Astrocyte (in vitro differentiated cells and primary cell): Measurements from ENCODE around the gene VWC2L.

Experiments used
- CTCF ChIP-seq: IDR thresholded peaks from 2 replicates; pipeline ENCODE4 v1.5.1; 2011; ENCODE audit warnings: low read depth, mild to moderate bottlenecking, inconsistent platforms, low read length, moderate library complexity; ENCODE audit not compliant: insufficient read depth
- EZH2 ChIP-seq: IDR thresholded peaks from 2 replicates; pipeline ENCODE4 v1.6.1; 2012; ENCODE audit warnings: mild to moderate bottlenecking, low read length, inconsistent platforms; ENCODE audit not compliant: insufficient read depth

- TF ChIP-seq CTCF (no peak), EZH2 (no peak)
Measured at GRCh38 chr2:214395040-214395439, 15.8 kb upstream of the VWC2L start.
